Testis (tissue), 3 donors: ENCODE results near the gene PREPL. TPM values are rescaled to one million over a fixed set of nuclear protein-coding genes. Genes with fewer than 3 reads are reported as not detected.

Experiments used
- DNase-seq: peaks from one replicate; pipeline ENCODE4 v3.0.0-alpha.2; 2019
- H3K27ac ChIP-seq, 2 donors: fragments of 200-600 bp; sonication (generic); one replicate each; pipeline ENCODE4 v1.5.1; 2019
- H3K27me3 ChIP-seq: fragments of 200-600 bp; sonication (generic); one replicate; pipeline ENCODE4 v1.5.1; 2019
- H3K36me3 ChIP-seq: fragments of 200-600 bp; sonication (generic); one replicate; pipeline ENCODE4 v1.5.1; 2017; ENCODE audit warnings: low read depth; ENCODE audit errors: missing control alignments
- H3K4me1 ChIP-seq: fragments of 200-600 bp; sonication (generic); one replicate; pipeline ENCODE4 v1.5.1; 2019
- H3K4me3 ChIP-seq, 2 donors: fragments of 200-600 bp; sonication (generic); one replicate each; pipeline ENCODE4 v1.5.1; 2017 to 2019
- H3K9me3 ChIP-seq: fragments of 200-600 bp; sonication (generic); one replicate; pipeline ENCODE4 v1.5.1; 2017
- POLR2A ChIP-seq: fragments of 450-650 bp; IDR thresholded peaks from one replicate; pipeline ENCODE4 v1.6.1; 2017; ENCODE audit warnings: antibody characterized with exemption, mild to moderate bottlenecking, moderate library complexity
- WGBS, 2 donors: methylation state at CpG; one replicate each; pipeline ENCODE4 v1.1.5; 2018; 5-methylcytosine and 5-hydroxymethylcytosine counted together
- intact Hi-C: fragments of 100-400 bp; cut with DNase I; formaldehyde crosslinking; loops from one replicate; pipeline ENCODE4 v1.15.1; 2023; ENCODE audit warnings: low total_unique reads
- polyA plus RNA-seq: library from polyadenylated mRNA; stranded (reverse); fragments of 350-450 nt; fragmentation: Illumina TruSeq; extraction: RNeasy Lipid Tissue Mini Kit (QIAGEN cat#74804); gene quantifications from one replicate; pipeline ENCODE4 v1.2.3, GENCODE V29; 2014; ENCODE audit warnings: low read depth, low replicate concordance; ENCODE audit not compliant: insufficient read depth
- total RNA-seq, 2 donors: library from RNA; depleted of rRNA; stranded (reverse); fragments of >200 nt; gene quantifications; one replicate each; pipeline ENCODE4 v1.2.3, GENCODE V29; 2016
- TF ChIP-seq, protein P1 (sequence below), 3 experiments: fragments of 450-650 bp in 2 of 3; fragments of 200-600 bp in 1 of 3; sonication (generic) in 1 of 3; IDR thresholded peaks; one replicate each; pipeline ENCODE4 v1.5.1; 2016 to 2019; ENCODE audit warnings: antibody characterized with exemption in 3 of 3, mild to moderate bottlenecking in 2 of 3, moderate library complexity in 1 of 3

PREPL gene
- total and polyA plus RNA-seq, 3 donors from 2014 or later = 47.8 to 65.3 (median 59.6) TPM

DNA sequence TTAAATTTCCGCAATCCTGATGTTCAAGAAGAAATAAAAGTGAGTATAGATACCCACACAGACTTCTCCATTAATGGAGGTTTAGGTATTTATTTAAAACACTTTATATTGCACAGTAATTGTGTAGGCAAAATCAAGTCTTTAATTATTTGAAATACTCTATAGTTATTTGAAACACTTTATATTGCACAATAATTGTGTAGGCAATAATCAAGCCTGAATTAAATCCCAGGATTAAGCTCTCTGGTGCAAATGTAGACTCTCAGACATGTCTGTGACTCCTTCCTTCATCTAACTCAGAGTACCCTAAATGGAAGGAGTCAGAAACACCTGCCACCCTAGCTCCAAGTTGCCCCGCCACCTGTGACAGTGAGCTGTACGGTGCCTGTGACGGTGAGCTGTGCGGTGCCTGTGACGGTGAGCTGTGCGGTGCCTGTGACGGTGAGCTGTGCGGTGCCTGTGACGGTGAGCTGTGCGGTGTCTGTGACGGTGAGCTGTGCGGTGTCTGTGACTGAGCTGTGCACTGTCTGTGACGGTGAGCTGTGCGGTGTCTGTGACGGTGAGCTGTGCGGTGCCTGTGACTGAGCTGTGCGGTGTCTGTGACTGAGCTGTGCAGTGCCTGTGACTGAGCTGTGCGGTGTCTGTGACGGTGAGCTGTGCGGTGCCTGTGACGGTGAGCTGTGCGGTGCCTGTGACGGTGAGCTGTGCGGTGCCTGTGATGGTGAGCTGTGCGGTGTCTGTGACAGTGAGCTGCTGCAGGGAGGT, 75.0 kb downstream of the PREPL start:
- no peak for DNase-seq
- Histone ChIP-seq H3K4me3 (no peak overlapping the region), H3K36me3 (no peaks in the 10 kb centered on the region), H3K27ac (no peak overlapping the region), H3K27me3 (no peaks in the 10 kb centered on the region), H3K4me1 (no peaks in the 10 kb centered on the region), H3K9me3 (no peaks in the 10 kb centered on the region)
- intact Hi-C loops = no loop called here
- WGBS, 2 donors = 85 to 97% methylated on average over 17 to 25 of the region's 26 CpGs
- no peak for TF ChIP-seq POLR2A
- TF ChIP-seq, protein P1, sequence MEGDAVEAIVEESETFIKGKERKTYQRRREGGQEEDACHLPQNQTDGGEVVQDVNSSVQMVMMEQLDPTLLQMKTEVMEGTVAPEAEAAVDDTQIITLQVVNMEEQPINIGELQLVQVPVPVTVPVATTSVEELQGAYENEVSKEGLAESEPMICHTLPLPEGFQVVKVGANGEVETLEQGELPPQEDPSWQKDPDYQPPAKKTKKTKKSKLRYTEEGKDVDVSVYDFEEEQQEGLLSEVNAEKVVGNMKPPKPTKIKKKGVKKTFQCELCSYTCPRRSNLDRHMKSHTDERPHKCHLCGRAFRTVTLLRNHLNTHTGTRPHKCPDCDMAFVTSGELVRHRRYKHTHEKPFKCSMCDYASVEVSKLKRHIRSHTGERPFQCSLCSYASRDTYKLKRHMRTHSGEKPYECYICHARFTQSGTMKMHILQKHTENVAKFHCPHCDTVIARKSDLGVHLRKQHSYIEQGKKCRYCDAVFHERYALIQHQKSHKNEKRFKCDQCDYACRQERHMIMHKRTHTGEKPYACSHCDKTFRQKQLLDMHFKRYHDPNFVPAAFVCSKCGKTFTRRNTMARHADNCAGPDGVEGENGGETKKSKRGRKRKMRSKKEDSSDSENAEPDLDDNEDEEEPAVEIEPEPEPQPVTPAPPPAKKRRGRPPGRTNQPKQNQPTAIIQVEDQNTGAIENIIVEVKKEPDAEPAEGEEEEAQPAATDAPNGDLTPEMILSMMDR (IDR thresholded peaks at IDR 0.05) = no peak

DNA sequence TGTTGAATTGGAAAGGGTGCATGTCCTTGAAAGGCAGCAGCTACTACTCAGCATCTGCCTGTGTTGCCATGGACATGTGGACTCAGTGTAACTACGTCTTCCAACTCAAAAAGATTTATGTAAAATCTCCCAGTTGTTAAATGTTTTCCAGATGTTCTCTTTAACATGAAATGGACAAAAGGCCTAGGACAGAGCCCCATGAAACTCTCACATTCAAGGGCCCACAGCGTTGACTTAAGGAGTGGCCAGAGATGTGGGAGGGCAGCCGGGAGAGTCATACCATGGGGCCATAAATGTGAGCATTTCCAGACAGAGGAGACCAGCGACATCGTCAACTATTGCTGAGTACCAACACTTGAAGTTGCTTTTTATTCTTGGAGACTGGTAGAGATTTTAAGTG, 76.1 kb downstream of the PREPL start:
- WGBS, 2 donors = 40 to 54% methylated on average over 5 of the region's 5 CpGs
- Histone ChIP-seq H3K4me3 (no peak overlapping the region), H3K27me3 (no peaks in the 10 kb centered on the region), H3K4me1 (no peaks in the 10 kb centered on the region), H3K9me3 (no peaks in the 10 kb centered on the region), H3K27ac (no peak overlapping the region), H3K36me3 (no peaks in the 10 kb centered on the region)
- intact Hi-C loops = no loop called here
- TF ChIP-seq POLR2A = no peak
- TF ChIP-seq, protein P1 (IDR thresholded peaks at IDR 0.05) = no peak
- DNase-seq = no peak

DNA sequence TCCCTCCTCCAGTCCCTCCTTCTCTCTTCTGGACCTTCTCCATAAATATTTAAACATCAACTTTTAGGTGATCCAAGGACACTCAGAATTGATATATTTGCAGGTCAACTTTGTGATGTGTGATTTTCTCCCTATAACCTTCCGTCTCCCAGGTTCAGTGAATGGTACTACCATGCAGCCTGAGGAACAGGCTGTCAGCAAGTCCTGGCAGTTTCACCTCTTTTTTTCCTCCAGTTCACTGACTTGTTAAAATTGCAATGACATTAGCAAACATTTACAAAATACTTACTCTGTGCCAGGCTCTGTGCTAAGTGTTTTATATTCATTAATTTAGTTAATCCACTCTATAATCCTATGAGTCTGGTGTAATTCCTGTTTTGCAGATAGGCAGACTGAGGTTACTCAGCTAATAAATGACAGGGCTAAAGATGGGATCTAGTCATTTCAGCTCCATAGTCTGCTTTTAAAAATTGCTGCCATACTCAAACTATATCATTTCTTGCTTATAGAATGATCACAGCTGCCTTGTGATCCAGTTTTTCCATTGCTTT, 78.1 kb downstream of the PREPL start:
- 48 to 89% methylated on average over 1 of the region's 1 CpG for WGBS, 2 donors
- Histone ChIP-seq H3K9me3 (no peaks in the 10 kb centered on the region), H3K27ac (no peak overlapping the region), H3K4me1 (no peaks in the 10 kb centered on the region), H3K36me3 (no peaks in the 10 kb centered on the region), H3K27me3 (no peaks in the 10 kb centered on the region), H3K4me3 (no peak overlapping the region)
- DNase-seq = no peak
- no peak for TF ChIP-seq POLR2A
- TF ChIP-seq, protein P1 (IDR thresholded peaks at IDR 0.05) = no peak
- intact Hi-C loops = no loop called here

DNA sequence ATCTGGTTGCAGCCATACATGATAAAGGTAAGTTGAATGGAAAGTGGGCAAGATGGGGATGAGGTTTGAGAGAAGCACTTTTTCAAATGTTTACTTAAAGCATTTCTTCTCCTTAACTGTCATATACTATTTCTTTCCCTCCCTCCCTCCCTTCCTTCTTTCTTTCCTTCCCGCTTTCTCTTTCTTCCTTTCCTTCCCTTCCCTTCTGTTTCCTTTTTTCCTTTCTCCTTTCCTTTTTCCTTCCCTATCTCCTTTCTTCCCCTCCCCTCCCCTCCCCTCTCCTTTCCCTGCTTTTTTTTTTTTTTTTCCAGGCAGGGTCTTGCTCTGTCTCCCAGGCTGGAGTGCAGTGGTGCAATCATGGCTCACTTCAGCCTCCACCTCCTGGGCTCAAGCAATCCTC, 80.4 kb downstream of the PREPL start:
- 89 to 100% methylated on average over 1 of the region's 1 CpG for WGBS, 2 donors
- no peak for DNase-seq
- TF ChIP-seq, protein P1 (IDR thresholded peaks at IDR 0.05) = no peak
- TF ChIP-seq POLR2A = no peak
- H3K27me3 ChIP-seq = no peaks in the 10 kb centered on the region
- H3K9me3 ChIP-seq = no peaks in the 10 kb centered on the region
- no peak overlapping the region for H3K27ac ChIP-seq
- no peaks in the 10 kb centered on the region for H3K4me1 ChIP-seq
- intact Hi-C loops = no loop called here
- no peak overlapping the region for H3K4me3 ChIP-seq
- H3K36me3 ChIP-seq = no peaks in the 10 kb centered on the region

DNA sequence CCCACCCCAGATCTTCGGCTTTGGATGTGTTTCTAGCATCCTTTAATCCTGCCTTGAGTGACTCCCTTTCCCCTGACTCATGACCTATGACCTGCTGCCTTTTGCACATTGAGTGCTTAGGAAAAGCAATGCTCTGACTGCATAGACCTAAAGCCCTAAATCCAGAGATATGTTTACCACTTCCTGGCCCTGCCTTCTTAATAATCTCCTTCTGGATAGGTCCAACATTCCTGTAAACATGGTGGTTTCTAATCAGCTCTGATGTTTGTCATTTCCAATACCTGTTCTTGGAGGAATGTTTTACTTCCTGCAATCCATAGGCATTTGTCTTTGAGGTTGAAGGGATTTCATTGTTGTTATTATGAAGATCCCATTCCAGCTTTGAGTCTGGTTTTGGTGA, 83.8 kb downstream of the PREPL start:
- TF ChIP-seq, protein P1 (IDR thresholded peaks at IDR 0.05) = no peak
- no peak overlapping the region for H3K27ac ChIP-seq
- 56 to 63% methylated on average over 1 of the region's 1 CpG for WGBS, 2 donors
- intact Hi-C loops = no loop called here
- no peaks in the 10 kb centered on the region for H3K27me3 ChIP-seq
- H3K4me3 ChIP-seq = no peak overlapping the region
- no peak for DNase-seq
- H3K36me3 ChIP-seq = no peaks in the 10 kb centered on the region
- H3K4me1 ChIP-seq = no peaks in the 10 kb centered on the region
- no peaks in the 10 kb centered on the region for H3K9me3 ChIP-seq
